ENCODE measurements around the gene MCL1.
"Not testable (repeated sequence)": the region's sequence is repeated elsewhere in the genome, so short reads cannot be mapped to it uniquely, and the experiment has no call there.

The MCL1 gene

GRCh38 chr1:150567717-150568593 lies 11.5 kb downstream of the MCL1 start:
- peak; percentile 99 for DNase-seq

GRCh38 chr1:150567341-150567716 lies 12.1 kb downstream of the MCL1 start:
- DNase-seq, result no peak

- DNase-seq, result no peak
Measured at GRCh38 chr1:150566589-150567340, 12.6 kb downstream of the MCL1 start.

GRCh38 chr1:150565240-150565991 lies 14.0 kb downstream of the MCL1 start:
- DNase-seq, result not testable (repeated sequence)

- no peak for DNase-seq
Measured at GRCh38 chr1:150564051-150564991, 15.1 kb downstream of the MCL1 start.

GRCh38 chr1:150563340-150564038 lies 15.9 kb downstream of the MCL1 start:
- DNase-seq, result peak; percentile 65

- DNase-seq, result peak; percentile 70
Measured at GRCh38 chr1:150562446-150563339, 16.7 kb downstream of the MCL1 start.

- peak; percentile 97 for DNase-seq
Measured at GRCh38 chr1:150561974-150562445, 17.4 kb downstream of the MCL1 start.

- DNase-seq, result peak; percentile 100
Measured at GRCh38 chr1:150561254-150561973, 18.0 kb downstream of the MCL1 start.

GRCh38 chr1:150560576-150561253 lies 18.7 kb downstream of the MCL1 start:
- DNase-seq, result peak; percentile 94

- DNase-seq, result peak; percentile 91
Measured at GRCh38 chr1:150560011-150560438, 19.4 kb downstream of the MCL1 start.

GRCh38 chr1:150559656-150560010 lies 19.8 kb downstream of the MCL1 start:
- no peak for DNase-seq

- peak; percentile 65 for DNase-seq
Measured at GRCh38 chr1:150558761-150559655, 20.4 kb downstream of the MCL1 start.

GRCh38 chr1:150558303-150558704 lies 21.1 kb downstream of the MCL1 start:
- DNase-seq, result no peak

GRCh38 chr1:150557813-150558212 lies 21.6 kb downstream of the MCL1 start:
- no peak for DNase-seq

GRCh38 chr1:150557065-150557600 lies 22.3 kb downstream of the MCL1 start:
- DNase-seq, result peak; percentile 37
